ENCODE measurements around the gene HBA2.
"Not testable (repeated sequence)": the region's sequence is repeated elsewhere in the genome, so short reads cannot be mapped to it uniquely, and the experiment has no call there.

The HBA2 gene

DNA sequence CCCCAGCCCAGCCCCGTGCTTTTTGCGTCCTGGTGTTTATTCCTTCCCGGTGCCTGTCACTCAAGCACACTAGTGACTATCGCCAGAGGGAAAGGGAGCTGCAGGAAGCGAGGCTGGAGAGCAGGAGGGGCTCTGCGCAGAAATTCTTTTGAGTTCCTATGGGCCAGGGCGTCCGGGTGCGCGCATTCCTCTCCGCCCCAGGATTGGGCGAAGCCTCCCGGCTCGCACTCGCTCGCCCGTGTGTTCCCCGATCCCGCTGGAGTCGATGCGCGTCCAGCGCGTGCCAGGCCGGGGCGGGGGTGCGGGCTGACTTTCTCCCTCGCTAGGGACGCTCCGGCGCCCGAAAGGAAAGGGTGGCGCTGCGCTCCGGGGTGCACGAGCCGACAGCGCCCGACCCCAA lies 3.3 kb downstream of the HBA2 start:
- DNase-seq: not testable (repeated sequence)

DNA sequence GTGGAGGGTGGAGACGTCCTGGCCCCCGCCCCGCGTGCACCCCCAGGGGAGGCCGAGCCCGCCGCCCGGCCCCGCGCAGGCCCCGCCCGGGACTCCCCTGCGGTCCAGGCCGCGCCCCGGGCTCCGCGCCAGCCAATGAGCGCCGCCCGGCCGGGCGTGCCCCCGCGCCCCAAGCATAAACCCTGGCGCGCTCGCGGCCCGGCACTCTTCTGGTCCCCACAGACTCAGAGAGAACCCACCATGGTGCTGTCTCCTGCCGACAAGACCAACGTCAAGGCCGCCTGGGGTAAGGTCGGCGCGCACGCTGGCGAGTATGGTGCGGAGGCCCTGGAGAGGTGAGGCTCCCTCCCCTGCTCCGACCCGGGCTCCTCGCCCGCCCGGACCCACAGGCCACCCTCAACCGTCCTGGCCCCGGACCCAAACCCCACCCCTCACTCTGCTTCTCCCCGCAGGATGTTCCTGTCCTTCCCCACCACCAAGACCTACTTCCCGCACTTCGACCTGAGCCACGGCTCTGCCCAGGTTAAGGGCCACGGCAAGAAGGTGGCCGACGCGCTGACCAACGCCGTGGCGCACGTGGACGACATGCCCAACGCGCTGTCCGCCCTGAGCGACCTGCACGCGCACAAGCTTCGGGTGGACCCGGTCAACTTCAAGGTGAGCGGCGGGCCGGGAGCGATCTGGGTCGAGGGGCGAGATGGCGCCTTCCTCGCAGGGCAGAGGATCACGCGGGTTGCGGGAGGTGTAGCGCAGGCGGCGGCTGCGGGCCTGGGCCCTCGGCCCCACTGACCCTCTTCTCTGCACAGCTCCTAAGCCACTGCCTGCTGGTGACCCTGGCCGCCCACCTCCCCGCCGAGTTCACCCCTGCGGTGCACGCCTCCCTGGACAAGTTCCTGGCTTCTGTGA lies 4.1 kb downstream of the HBA2 start, which contains the start of gene HBA1:
HBA1 (plus strand) TSS at position 204 of the 906 bp plus-strand sequence; CDS start at position 241, 37 bp downstream.
- not testable (repeated sequence) for DNase-seq

DNA sequence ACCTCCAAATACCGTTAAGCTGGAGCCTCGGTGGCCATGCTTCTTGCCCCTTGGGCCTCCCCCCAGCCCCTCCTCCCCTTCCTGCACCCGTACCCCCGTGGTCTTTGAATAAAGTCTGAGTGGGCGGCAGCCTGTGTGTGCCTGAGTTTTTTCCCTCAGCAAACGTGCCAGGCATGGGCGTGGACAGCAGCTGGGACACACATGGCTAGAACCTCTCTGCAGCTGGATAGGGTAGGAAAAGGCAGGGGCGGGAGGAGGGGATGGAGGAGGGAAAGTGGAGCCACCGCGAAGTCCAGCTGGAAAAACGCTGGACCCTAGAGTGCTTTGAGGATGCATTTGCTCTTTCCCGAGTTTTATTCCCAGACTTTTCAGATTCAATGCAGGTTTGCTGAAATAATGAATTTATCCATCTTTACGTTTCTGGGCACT lies 4.7 kb downstream of the HBA2 start:
- DNase-seq: no peak

DNA sequence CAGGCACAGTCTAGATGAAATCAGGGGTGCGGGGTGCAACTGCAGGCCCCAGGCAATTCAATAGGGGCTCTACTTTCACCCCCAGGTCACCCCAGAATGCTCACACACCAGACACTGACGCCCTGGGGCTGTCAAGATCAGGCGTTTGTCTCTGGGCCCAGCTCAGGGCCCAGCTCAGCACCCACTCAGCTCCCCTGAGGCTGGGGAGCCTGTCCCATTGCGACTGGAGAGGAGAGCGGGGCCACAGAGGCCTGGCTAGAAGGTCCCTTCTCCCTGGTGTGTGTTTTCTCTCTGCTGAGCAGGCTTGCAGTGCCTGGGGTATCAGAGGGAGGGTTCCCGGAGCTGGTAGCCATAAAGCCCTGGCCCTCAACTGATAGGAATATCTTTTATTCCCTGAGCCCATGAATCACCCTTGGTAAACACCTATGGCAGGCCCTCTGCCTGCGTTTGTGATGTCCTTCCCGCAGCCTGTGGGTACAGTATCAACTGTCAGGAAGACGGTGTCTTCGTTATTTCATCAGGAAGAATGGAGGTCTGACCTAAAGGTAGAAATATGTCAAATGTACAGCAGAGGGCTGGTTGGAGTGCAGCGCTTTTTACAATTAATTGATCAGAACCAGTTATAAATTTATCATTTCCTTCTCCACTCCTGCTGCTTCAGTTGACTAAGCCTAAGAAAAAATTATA lies 5.4 kb downstream of the HBA2 start:
- no peak for DNase-seq

DNA sequence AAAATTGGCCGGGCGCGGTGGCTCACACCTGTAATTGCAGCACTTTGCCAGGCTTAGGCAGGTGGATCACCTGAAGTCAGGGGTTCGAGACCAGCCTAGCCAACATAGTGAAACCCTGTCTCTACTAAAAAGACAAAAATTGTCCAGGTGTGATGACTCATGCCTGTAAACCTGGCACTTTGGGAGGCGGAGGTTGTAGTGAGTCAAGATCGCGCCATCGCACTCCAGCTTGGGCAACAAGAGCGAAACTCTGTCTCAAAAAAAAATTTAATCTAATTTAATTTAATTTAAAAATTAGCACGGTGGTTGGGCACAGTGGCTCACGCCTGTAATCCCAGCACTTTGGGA lies 6.0 kb downstream of the HBA2 start:
- DNase-seq: no peak

DNA sequence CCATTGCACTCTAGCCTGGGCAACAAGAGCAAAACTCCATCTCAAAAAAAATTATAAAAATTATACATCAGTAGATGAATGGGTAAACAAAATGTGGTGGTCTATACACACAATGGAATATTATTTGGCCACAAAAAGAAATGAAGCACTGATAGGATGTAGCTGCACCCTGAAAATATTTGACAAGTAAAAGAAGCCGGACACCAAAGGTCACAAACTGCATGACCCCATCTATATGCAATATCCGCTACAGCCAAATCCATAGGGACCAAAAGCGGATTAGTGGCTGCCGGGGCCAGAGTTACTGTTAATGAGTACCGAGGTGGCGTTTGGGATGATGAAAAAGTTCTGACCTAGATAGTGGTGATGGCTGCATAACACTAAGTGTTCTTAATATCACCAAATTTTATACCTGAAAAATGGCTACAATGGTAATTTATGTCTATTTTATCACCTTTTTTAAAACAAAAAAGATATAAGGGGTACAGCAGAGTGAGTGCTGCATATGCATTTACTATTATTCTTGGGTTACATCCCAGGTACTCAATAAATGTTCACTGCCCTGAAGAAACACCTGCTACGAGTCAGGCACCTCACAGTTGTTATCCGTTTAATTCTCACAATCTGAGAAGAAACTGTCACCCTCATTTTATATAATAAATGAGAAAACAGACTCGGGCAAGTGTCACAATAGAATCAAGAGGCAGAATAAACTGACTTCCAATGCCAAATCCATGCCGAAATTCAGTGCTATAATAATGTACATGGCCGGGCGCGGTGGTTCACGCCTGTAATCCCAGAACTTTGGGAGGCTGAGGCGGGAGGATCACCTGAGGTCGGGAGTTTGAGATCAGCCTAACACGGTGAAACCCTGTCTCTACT lies 6.8 kb downstream of the HBA2 start:
- DNase-seq: no peak

DNA sequence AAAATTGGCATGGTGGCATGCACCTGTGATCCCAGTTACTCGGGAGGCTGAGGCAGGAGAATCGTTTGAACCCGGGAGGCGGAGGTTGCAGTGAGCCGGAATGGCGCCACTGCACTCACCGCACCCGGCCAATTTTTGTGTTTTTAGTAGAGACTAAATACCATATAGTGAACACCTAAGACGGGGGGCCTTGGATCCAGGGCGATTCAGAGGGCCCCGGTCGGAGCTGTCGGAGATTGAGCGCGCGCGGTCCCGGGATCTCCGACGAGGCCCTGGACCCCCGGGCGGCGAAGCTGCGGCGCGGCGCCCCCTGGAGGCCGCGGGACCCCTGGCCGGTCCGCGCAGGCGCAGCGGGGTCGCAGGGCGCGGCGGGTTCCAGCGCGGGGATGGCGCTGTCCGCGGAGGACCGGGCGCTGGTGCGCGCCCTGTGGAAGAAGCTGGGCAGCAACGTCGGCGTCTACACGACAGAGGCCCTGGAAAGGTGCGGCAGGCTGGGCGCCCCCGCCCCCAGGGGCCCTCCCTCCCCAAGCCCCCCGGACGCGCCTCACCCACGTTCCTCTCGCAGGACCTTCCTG lies 7.5 kb downstream of the HBA2 start, which contains the start of gene HBQ1:
HBQ1 (plus strand) TSS at position 359 of the 575 bp plus-strand sequence; CDS start at position 387, 28 bp downstream.
- DNase-seq: no peak

DNA sequence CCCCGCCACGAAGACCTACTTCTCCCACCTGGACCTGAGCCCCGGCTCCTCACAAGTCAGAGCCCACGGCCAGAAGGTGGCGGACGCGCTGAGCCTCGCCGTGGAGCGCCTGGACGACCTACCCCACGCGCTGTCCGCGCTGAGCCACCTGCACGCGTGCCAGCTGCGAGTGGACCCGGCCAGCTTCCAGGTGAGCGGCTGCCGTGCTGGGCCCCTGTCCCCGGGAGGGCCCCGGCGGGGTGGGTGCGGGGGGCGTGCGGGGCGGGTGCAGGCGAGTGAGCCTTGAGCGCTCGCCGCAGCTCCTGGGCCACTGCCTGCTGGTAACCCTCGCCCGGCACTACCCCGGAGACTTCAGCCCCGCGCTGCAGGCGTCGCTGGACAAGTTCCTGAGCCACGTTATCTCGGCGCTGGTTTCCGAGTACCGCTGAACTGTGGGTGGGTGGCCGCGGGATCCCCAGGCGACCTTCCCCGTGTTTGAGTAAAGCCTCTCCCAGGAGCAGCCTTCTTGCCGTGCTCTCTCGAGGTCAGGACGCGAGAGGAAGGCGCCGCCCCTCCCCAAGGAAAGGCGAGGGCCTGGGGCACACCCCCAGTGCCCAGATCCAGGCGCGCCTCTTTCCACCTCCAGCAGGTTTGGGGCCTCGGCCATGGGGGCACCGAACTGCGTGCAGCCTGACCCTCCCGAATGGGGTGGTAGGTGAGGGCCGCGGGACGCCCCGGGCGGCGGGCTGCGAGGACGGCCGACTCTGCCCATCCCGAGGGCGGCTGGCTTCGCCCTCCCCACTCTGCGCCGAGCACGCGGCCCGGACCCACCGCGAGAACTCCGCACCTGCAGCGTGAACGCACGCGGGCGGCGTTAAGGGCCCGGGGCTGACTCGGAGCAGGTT lies 8.2 kb downstream of the HBA2 start:
- DNase-seq: no peak

DNA sequence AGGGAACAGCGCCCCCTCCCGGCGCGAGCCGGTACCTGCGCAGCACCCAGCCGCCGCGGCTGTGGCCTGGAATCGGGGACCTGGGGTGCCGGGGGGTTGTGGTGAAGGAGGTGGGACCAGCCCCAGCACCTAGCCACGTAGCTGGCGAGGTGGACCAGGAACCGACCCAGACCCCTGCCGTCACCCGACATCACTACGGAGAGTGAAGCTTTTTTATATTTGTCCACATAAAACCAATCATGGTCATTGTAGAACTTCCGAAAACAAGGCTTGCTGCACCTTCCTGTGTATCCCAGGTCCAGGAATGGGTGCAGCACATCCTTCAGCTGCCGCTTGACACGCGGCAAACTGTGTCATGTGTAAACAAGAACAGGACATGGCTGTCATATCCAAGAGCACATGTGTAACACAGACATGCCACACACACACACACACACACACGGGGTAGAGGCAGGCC lies 8.9 kb downstream of the HBA2 start:
- no peak for DNase-seq

DNA sequence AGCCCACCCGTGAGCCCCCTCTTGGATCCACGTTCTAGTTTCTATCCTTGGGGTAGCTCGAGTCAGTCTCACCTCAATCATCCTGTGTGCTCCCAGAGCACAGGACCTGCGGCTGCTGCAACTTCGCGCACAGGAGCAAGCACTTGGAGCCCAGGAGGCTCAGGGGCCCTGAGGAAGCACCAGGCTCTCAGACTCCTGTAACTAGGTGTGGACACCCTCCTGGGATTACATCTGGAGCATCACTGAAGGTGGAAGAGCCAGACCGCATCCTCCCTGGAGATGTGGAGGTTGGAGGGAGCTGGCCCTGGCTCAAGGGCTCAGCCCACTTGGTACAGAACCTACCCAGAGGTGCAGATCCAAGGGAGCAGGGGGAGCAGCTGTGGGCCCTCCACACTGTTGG lies 10.3 kb downstream of the HBA2 start:
- no peak for DNase-seq

DNA sequence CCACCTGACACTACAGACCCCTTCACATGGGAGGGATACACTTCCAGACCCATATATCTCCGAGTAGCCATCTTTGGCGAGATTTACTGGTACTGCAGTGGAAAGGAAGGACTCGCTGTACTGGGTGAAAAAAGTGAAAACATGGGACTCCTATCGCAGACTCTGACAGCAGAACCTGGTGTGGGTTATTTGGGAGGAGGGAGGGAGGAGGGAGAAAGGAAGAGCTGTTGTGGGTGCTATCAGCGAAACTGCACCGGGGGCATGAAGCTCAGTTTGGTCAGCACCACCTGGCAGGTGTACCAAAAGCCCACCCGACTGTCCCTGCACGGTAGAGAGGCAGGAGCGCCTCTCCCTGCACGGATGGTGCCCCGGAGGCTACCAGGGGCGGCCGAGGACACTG lies 12.5 kb downstream of the HBA2 start:
- DNase-seq: no peak

DNA sequence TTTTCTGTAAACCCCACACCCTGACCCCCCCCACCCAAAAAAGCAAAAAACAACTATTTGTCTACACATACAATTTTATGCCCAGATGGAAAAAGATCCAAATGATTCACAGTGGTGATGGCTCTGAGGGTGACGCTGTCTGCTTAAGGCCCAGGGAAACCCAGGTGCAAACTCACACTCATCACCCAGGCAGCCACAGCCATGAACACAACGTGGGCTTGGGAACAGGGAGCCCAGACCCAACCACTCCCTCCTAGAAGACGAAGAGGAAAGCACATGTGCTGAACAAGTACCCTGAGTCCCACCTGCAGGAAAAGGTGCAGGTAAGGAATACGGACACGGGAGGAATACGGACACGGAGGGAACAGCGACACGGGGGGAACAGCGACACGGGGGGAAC lies 13.0 kb downstream of the HBA2 start:
- no peak for DNase-seq

DNA sequence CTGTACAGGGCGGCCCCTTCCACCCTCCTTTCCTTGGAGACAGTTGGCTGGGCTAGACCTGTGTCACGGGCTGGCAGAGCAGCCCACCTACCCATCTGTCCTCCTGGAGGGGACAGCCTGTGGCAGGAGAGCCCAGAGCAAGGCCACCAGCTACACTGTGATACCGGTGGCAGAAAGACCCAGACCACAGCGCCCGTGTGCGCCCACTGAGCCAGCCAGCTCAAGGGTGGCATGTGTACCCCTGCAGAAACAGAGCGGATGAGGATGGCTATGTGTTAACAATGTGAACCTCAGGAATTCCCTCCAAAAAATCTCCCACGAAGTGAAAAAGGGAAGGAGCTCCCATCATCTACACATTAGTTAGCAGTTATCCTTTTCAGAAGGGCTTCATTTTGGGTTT lies 14.7 kb downstream of the HBA2 start:
- no peak for DNase-seq

DNA sequence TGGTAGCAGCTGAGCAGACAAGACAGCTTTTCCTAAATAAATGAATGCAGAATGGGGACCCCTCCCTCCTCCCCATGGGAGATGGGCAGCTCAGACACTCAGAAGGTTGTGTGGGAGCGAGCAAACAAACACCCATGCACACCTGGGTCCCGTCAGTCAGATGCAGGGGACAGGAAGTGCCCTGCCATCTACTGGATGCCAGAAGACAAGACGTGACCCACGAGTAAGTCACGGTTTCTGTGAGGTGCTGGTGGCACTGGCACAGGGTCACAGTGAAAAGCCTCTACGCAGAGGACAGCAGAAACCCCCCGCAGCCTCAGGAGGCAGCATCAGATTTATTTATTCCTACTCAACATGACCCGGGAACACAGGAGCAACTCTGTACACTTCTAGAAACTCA lies 16.0 kb downstream of the HBA2 start:
- no peak for DNase-seq

DNA sequence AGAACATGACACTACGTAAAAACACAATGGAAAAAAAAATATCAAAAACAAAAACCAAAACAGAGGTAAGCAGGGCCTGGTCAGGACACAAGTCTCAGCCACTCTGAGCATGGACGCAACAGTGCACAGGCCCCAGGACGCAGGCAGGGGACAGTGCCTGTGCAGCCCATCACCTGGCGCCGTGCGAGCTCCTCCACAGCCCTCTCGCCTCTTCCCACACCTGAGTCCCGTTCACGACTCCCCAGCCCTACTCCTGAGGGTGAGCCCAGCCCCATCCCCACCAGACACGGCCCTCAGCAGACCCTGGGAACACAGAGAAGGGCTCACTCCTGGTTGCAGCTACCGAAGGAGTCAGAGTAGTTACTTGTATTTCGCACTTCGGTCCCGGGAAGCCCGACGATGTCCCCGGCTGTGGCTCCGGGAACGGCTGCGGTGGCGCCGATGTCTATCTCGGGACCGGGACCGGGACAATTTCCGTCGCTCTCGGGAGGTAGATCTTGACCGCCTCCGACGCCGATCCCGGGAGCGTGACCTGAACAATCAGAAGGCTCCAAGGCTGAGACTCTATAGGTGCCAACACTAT lies 17.0 kb downstream of the HBA2 start:
- no peak for DNase-seq

DNA sequence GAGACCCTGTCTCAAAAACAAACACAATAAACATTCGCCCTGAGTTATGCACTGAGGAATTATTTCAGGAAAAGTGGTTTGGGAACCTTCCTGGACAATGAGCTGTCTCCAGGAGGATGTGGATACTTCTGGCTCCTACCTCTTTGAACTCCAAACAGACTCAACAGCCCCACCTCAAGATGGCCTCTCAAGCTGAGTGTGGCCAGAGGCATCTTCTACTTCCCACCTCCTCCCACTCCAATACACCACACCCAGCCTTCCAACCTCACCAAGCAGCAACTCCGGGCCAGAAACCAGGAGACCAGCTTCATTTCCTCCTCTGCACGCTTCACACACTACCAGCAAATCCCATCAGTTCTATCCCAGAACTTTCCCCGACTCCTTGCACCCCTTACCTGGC lies 19.2 kb downstream of the HBA2 start:
- no peak for DNase-seq

DNA sequence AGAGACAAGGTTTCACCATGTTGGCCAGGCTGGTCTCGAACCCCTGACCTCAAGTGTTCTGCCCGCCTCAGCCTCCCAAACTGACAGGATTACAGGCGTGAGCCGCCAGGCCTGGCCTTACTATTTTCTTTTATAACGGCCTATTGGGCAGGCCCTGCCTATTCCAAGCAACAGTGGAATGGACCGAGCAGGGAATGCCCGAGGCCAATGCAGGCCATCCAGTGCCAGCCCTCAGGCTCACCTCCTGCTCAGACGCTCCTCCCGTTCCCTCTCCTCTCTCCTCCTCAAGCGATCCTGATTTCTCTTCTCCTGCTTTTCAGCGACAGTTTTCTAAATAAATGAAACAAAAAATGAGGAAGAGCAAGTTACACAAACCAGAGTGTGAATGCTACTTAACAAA lies 20.0 kb downstream of the HBA2 start:
- DNase-seq: no peak

DNA sequence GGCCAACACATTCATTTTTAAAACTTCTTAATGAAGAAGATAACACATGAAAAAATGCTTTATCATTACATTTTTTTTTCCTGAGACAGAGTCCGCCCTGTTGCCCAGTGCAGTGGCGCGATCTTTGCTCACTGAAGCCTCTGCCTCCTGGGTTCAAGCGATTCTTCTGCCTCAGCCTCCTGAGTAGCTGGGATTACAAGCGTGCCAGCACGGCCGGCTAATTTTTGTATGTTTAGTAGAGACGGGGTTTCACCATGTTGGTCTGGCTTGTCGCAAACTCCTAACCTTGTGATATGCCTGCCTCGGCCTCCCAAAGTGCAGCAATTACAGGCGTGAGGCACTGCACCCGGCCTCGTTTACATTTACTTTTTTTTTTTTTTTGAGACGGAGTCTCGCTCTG lies 20.8 kb downstream of the HBA2 start:
- DNase-seq: no peak

DNA sequence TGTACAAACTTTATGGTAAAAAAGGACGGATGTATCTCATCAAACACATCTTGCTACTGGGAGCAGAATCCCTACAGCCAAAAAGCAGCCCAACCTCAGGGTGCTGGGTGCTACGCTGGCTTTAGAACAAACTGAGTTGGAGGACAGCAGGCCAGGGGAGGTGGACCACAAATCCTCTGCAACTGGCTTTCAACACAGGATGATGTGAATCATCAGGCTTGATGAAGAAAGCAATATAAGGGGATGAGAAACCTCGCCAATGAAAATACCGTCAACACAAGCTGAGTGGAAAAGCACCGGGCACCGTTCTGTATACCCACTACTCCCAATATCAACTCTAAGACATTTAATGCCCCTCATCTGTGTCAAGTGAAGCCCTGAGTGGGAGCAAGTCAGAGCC lies 21.8 kb downstream of the HBA2 start:
- no peak for DNase-seq

DNA sequence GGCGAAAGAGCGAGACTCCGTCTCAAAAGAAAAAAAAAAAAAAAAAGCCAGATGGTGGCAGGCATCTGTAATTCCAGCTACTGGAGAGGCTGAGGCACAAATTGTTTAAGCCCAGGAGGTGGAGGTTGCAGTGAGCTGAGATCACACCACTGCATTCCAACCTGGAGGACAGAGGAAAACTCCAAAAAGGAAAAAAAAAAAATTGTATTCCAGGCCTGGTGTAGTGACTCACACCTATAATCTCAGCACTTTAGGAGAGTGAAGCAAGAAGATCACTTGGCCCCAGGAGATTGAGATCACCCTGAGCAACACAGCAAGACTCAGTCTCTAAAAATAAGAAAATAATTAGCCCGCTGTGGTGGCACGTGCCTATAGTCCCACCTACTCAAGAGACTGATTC lies 27.7 kb downstream of the HBA2 start:
- DNase-seq: no peak

DNA sequence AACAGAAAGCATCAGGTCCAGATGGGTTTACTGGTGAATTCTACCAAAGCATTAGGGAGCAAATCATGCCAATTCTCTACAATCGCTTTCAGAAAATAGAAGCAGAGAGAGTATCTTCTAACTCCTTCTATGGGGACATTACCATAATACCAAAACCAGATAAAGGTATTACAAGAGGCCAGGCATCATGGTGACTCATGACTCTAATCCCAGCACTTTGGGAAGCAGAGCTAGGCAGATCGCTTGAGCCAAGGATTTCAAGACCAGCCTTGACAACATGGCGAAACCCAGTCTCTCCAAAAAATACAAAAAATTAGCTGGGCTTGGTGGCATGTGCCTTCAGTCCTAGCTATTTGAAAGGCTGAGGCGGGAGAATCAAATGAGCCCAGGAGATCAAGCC lies 30.6 kb downstream of the HBA2 start:
- DNase-seq: no peak
